ENCODE results near the gene LPXN.
A peak's percentile ranks its signal among the peaks of the same experiment; 100 is the strongest.

Gene LPXN

DNA sequence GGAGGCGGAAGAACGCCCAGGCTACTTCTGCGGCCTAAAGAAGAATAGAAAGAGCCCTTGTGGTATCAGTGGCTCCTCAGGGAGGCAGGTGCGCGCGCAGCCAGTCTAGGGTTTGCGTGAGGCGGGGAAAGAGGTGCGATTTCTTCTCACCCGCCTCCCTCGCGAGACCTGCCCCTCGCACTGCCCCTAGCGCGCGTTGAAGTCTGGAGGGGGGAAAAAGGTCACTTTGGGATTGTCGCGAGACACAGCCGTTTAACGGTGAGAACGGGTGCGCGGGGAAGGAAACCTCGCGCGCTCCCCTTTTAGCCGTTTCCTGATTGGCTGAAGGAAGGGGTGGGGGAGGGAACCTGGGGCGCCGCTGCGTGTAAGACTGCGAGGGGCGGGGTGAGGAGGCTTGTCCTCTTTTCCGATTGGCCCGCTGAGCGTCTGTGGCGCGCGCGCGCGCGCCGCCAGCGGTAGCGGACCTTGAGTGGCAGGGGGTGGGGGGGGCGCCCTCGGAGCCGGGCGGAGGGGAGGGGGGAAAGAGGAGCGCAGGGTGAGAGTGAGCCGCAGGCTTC lies 3.1 kb upstream of the LPXN start, which contains the start of gene ZFP91:
Gene ZFP91 (plus strand): TSS at position 429 of the 557 bp plus-strand sequence. CDS start 219 bp downstream, outside the sequence.
- DNase-seq: peak; percentile 98

DNA sequence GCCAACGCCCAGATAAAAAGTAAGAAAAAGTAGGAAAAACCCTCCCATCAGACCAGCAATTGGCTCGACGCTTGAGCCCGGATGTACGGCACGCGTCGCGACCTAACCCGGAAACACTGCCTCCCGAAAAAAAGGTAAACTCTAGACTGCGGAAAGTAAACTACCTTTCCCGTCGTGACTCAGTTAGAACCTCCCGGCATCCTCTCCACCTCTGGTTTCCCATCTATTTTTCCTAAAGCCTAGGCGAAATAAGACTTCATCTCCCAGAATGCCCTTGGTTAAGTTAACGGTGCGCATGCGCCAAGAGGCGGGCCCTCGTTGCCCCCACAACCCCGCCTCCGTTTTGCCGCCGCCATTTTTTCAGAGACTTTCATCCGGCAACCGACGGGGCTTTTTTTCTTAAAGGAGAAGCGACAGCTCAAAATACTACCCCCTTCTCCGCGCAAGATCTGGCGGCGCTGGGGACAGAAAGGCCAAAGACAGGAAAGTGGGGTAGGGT lies 2.5 kb upstream of the LPXN start:
- peak; percentile 94 to 96 for DNase-seq

DNA sequence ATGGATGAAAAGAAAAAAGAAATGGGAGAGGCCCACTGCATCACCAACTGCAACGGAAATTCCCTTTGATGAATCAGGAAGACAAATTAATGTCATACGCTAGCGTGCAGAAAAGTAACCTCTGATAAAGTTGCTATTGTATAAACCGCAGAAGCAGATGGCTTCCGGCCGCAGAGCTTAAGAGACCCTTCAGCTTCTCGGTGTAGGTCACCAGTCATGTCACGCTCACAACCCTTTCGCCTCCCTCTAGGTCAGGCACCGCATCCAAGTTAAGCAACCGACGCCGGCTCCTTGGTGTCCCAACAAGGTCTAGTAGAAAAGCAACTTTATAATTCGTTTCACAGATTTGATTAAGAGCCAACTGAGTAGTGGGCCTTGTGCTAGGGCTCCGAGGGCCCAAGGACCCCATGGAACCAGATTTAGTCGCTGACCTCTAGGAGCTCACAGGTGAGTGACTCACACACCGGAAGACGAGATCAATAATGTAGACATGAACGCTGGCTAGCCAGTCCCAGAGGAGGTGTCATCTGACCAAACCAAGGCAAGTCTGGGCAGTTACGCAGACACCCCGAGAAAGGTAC lies 2.0 kb upstream of the LPXN start:
- DNase-seq: peak; percentile 85 to 87

DNA sequence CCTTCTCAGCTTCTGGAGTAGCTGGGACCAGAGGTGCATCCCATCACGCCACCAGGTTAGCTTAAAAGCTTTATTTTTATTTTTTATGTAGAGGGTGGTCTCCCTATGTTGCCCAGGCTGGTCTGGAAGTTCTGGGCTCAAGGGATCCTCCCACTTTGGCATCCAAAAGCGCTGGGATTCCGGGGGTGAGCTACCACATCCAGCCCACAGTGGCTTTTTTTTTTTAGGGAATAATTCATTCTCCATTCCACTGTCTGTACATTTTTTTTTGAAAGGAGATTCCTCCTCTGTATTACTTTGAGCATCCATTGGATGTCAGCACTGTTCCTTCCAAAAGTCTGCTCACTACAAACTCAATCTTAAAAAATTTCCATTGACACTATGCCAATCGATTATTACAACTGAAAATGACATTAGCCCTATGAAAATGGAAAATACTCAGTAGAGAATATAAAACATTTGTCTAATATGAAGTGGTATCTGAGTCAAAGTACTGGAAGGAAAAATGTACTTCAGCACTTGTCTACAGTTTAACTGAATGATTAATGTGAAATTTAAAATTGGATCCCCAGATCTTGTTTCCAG lies 1.3 kb upstream of the LPXN start:
- DNase-seq: peak in 1 of 2 donors; percentile 33

- DNase-seq: no peak
Observed at GRCh38 chr11:58574881-58575280, 775 bp downstream of the LPXN start.

DNA sequence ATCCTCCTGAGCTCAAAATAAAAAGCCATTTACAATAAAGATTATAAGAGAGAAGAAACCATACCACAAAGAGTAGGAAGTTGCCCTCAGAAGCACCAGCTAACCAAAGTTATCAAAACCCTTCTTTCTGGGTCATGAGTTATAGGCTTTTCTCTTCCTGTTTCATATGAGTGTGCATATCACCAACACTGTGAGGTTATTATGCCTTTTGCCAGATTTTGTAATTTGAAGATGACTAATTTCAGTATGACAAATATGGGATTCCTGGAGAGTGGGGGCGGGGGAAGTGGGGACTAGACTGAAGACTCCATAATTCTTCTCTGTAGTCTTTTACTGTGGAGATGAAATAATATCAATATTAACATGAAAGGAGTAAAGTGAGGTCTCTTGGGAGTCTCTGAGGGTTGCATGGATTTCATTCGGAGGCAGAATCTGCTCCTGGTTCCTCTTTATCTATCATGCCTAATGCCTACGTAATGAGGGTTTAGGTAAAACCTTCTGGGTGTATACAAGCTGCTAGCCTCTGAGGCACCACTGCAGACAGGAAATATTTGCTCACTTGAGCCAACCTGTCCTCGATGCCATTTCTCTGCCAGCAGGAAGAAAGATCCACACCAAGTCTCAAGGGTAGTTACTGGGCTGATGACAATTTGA lies 2.1 kb downstream of the LPXN start:
- peak; percentile 49 to 71 for DNase-seq

DNA sequence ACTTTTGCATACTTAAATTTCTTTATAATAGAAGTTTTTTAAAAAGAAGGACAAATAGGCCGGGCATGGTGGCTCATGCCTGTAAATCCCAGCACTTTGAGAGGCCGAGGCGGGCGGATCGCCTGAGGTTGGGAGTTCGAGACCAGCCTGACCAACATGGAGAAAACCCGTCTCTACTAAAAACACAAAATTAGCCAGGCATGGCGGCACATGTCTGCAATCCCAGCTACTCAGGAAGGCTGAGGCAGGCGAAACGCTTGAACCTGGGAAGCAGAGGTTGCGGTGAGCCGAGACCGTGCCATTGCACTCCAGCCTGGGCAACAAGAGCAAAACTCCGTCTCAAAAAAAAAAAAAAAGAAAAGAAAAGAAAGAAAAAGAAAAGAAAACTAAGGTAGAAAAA lies 2.8 kb downstream of the LPXN start:
- peak in 1 of 2 donors; percentile 25 for DNase-seq

GRCh38 chr11:58567889-58568512 lies 7.7 kb downstream of the LPXN start:
- DNase-seq: peak; percentile 76 to 85

- no peak for DNase-seq
Observed at GRCh38 chr11:58564231-58564630, 11.4 kb downstream of the LPXN start.

- DNase-seq: peak in 1 of 2 donors; percentile 34
Observed at GRCh38 chr11:58562375-58562800, 13.3 kb downstream of the LPXN start.

GRCh38 chr11:58561394-58562098 lies 14.1 kb downstream of the LPXN start:
- DNase-seq: no peak

GRCh38 chr11:58560842-58561241 lies 14.8 kb downstream of the LPXN start:
- no peak for DNase-seq

- DNase-seq: no peak
Observed at GRCh38 chr11:58549644-58550043, 26.0 kb downstream of the LPXN start.

GRCh38 chr11:58546841-58547240 lies 28.8 kb downstream of the LPXN start:
- no peak for DNase-seq

DNA sequence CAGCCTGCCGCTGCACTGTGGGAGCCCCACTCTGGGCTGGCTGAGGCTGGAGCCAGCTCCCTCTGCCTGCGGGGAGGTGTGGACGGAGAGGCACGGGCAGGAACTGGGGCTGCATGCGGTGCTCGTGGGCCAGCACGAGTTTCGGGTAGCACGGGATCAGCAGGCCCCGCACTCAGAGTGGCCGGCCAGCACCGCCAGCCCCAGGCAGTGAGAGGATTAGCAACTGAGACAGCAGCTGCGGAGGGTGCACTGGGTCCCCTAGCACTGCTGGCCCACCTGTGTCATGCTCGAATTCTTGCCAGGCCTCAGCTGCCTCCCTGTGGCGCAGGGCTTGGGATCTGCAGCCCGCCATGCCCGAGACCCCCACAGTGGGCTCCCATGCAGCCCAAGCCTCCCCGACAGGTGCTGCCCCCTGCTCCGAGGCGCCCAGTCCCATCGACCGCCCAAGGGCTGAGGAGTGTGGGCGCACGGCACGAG lies 43.8 kb downstream of the LPXN start:
- no peak for DNase-seq

GRCh38 chr11:58530236-58530635 lies 45.4 kb downstream of the LPXN start:
- DNase-seq: peak; percentile 7 to 47

- no peak for DNase-seq
Observed at GRCh38 chr11:58527429-58527828, 48.2 kb downstream of the LPXN start.

DNA sequence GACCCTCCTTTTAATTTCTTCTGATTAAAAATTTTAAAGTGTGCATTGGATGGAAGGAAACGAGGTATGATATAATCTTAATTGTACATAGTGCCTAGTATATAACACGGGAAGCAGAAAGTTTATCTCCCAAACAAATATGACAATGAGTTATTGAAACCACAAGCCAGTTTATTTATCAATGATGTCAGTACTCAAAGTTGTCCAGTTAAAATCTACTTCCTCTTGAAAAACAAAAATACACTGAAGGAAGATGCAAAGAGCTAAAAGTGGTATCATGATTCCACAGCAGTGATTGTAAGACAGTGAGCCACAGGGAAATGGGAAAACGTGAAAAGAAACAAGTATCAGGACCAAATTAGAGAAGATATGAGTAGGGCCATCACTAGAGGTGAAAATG lies 48.9 kb downstream of the LPXN start:
- no peak for DNase-seq

DNA sequence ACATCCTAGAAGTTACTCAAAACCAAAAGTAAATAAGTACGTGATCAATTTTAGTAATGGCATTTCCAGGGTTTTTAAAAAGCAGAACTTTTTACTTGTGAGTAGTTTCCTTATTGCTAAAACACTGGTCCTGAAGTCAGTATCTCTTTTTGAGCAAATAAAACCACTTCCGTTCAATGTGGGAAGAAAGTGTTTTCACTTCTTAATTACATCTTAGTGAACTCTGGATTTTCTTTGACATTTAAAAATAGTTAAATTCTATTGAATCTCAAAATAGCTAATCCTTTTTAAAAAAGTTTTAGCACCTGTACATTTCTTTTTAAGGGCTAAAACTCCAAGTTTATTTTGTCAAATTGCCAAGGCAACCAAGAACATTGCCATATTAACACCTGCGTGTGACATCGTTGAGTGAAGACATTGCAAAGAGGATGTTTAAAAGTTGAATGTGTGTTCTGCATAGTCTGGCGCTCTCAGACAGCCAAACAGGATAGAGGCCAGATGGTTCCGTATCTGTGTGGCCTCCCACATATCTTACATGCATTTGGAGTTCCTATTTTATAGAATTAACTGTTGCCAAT lies 50.5 kb downstream of the LPXN start:
- DNase-seq: peak; percentile 51 to 67

- DNase-seq: peak; percentile 47 to 77
Observed at GRCh38 chr11:58524232-58525036, 51.2 kb downstream of the LPXN start.

DNA sequence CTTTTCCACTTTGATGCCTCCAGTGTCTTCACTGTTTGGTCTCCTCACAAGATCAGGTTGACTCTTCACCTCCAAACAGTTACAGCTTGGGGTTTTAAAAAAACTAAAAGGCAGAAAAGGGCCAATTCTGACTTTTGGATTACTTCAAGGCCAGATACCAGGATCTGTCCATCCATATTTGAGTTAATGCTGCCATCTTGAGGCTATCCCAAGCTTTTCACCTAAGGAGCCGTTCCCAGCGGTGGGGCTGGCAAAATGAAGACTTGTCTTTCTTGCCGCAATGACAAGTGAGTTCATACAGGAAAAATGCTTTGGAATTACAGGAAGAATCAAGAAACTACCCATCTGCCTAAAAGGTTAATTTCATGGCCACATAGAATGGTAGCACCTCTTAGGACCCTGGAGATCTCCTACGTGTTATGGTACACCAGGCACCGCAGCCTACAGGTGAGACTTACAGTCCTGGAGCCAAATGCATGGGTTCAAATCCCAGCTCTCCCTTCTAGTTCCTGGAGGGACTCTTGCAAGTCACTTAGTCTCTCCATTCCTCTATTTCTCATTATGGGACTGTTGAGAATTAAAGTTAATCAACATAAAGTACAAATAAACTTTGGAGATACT lies 61.8 kb downstream of the LPXN start:
- peak in 1 of 2 donors; percentile 33 for DNase-seq
